D721Med (cell line): ENCODE measurements around the gene CACNA1G.

Experiments used
- DNase-seq: peaks from one replicate; pipeline ENCODE4 v3.0.0; 2011; ENCODE audit warnings: low spot score; ENCODE audit not compliant: insufficient read length
- FAIRE-seq: peaks from 2 replicates; lab custom pipeline; 2011; peaks lifted over from hg19 to GRCh38; lab: Jason Lieb, UNC
- TF ChIP-seq, protein P1 (sequence below): IDR thresholded peaks from 2 replicates; pipeline ENCODE4 v1.5.1; 2012; ENCODE audit warnings: mild to moderate bottlenecking, control low read depth; ENCODE audit not compliant: insufficient read depth; ENCODE audit errors: missing control alignments

The CACNA1G gene

DNA sequence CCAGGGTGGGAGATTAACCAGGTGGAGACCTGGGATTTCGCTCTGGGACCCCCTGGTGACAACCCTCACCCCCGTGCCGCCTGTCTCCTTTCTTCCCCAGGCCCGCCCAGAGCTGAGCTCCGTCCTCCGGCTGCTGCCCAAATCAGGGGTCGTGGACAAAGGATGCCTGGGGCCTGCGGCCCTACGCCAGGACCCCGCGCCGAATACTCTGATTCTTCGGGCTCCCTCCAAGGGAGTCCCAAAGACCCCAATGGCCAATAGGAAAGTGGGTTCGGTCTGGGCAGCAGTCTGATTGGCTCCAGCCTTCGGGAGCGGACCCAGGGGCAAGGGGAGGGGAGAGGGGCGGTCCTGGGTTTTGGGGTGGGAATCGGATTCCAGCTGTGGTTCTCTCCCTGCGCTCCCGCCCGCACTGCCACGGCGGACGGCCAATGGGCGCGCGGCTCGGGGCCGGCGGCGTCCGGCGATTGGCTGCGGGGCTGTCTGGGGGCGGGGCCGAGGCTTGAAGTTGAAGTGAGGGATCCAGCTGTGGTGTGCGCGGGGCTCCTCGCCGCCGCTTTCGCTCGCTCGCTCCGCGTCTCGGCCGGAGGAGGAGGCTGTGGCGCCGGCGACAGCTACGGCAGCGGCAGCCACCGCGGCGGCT is at the start of gene CACNA1G:
Gene CACNA1G, plus strand, starts transcription at position 531 of the 640 bp plus-strand sequence. CDS start 745 bp downstream, outside the sequence.
- DNase-seq (peak; percentile 89), FAIRE-seq (no peak)
- TF ChIP-seq, protein P1, sequence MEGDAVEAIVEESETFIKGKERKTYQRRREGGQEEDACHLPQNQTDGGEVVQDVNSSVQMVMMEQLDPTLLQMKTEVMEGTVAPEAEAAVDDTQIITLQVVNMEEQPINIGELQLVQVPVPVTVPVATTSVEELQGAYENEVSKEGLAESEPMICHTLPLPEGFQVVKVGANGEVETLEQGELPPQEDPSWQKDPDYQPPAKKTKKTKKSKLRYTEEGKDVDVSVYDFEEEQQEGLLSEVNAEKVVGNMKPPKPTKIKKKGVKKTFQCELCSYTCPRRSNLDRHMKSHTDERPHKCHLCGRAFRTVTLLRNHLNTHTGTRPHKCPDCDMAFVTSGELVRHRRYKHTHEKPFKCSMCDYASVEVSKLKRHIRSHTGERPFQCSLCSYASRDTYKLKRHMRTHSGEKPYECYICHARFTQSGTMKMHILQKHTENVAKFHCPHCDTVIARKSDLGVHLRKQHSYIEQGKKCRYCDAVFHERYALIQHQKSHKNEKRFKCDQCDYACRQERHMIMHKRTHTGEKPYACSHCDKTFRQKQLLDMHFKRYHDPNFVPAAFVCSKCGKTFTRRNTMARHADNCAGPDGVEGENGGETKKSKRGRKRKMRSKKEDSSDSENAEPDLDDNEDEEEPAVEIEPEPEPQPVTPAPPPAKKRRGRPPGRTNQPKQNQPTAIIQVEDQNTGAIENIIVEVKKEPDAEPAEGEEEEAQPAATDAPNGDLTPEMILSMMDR: no peak

DNA sequence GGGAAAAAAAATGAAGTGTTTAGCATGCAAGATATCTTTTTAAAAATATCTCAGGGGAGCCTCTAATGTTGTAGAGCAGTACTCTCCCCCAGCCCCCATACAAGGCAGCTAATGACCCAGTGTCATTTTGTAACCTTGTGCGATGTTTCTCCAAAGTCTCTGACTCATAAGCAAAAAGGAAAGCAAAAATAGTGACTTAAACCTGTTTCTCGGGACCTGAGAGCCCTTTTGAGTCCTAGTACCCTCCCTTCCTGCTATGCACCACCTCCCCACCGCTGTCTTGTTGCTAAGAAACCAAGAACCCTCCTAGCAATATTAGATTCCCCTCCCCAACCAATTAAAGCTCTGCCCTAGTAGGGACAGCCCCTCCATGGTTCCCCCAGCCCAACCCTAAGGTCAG is 49.5 kb upstream of the CACNA1G start:
- TF ChIP-seq, protein P1: no peak
- FAIRE-seq: no peak
- no peak for DNase-seq

DNA sequence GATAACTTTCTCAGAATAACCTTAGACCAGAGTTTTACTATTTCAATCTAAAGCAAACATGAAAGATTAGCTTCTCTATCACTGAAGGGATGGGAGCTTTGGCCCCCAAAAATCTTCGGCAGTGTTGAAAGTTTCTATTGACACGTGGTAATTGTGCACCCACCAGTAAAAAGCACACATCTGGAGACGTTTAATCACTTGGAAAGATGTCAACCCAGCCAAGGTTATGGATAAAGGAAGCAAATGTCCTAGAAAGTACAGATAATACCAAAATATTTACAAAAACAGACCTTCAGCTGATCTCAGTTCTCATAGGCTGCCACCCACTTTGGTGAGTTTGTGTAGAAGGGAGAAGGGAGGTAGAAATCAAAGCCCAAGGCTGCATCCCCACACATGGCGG is 47.0 kb upstream of the CACNA1G start:
- no peak for FAIRE-seq

DNA sequence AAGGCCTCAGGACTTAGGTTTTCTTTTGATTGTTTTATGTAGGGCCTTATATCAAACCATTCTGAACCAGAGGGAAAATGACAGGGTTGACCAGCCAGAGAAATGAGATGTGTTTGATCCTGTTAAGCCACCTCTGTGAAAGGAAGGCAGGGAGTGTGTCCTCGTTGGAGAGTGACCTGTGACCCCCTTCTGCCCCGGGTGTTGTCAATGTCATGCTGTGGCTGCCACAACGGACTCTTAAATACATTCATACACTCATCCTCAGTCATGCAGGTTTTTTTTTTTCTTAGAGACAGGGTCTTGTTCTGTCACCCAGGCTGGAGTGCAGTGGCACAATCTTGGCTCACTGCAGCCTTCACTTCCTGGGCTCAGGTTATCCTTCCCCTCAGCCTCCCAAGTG is 46.1 kb upstream of the CACNA1G start:
- TF ChIP-seq, protein P1: no peak

More for the DNA sequence above, 47.0 kb upstream of the CACNA1G start:
- no peak for DNase-seq
- TF ChIP-seq, protein P1: no peak

DNA sequence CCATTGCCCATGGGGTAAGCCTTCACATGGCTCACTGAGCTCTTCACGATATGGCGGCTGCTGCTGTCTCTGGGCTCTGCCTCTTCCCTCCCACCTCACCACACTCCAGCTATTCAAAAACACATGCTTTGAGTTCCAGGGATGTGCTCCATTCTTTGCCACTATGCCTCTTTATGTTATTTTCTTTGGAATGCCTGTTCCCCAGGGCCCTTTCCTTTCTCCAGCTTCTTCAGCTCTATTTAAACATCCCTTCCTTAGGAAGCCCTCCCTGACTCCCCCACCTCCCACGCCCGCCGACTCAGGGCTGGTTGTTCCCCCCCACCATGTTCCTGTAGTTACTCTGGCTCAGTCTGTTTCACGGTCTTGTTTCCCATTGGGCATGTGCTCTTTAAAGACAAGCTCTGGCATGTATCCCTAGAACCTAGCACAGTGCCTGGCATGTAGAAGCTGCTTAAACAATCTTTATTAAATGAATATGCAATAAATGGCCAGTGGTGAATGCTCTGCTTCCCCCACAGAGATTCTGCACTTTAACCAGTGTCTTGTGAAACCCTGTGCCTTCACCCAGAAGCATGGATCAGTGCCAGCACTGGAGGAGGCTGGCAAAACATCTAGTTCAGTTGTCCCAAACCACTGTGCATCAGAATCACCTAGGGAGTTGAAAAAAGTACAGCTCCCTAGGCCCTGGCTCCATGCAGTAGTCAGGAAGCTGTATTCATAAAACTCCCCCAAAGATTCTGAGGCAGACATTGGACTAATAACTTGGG is 45.4 kb upstream of the CACNA1G start:
- TF ChIP-seq, protein P1: no peak
- no peak for DNase-seq
- no peak for FAIRE-seq

More for the DNA sequence above, 46.1 kb upstream of the CACNA1G start:
- DNase-seq (no peak), FAIRE-seq (no peak)

DNA sequence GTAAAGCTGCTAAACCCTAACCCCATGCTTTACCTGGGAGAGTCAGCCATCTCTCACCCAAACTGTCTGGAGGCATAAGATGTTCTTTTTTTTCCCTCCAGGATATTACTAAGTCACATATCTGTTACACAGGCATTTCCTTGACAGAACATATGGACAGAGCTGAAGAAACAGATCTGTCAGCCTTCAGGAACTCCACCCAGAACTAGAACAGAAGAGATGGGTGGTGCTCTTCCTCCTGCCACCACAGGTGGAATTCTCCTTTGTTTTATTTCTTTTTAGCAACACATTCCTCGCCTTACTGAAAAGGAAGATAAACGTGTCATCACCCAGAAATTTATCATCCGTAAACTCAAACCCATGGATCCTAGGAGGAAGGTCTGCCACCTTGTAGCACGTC is 43.5 kb upstream of the CACNA1G start:
- TF ChIP-seq, protein P1: no peak
- FAIRE-seq (no peak), DNase-seq (no peak)
